IMR-90 (cell line): ENCODE data around the gene TMEM208. TPM values are rescaled to one million over a fixed set of nuclear protein-coding genes. Genes with fewer than 3 reads are reported as not detected.

Source experiments
- ATAC-seq: fragments of 200-7000 bp; cut with Tn5 transposase; 2 replicates; pipeline ENCODE4 v1.9.1; 2020; ENCODE audit warnings: low read depth, mild to moderate bottlenecking, moderate library complexity
- BruUV-seq: library from RNA; stranded (reverse); fragments of 400-500 nt; replicated peaks from 2 replicates; lab custom pipeline; 2021; lab: Mats Ljungman, UMichigan
- CTCF ChIA-PET: fragments of 300-600 bp; formaldehyde crosslinking; extraction: SDS; loops from one replicate; lab custom pipeline; 2021; ENCODE audit warnings: antibody characterized with exemption; lab: Yijun Ruan, JAX
- POLR2A ChIA-PET: fragments of 300-600 bp; sonication (Branson Sonifier 250); formaldehyde crosslinking; loops from one replicate; lab custom pipeline; 2022; ENCODE audit warnings: antibody characterized with exemption; ENCODE audit not compliant: unreplicated experiment; lab: Charles Lee
- DNase-seq: peaks from one replicate; pipeline ENCODE4 v3.0.0; 2013
- H2AFZ ChIP-seq: replicated peaks from 2 replicates; pipeline ENCODE3; 2013; ENCODE audit warnings: low read length, mild to moderate bottlenecking; ENCODE audit not compliant: poor library complexity
- H2AK5ac ChIP-seq: 2 replicates; pipeline ENCODE4 v1.6.1; 2013; ENCODE audit warnings: low read depth, low read length, inconsistent platforms
- H2AK9ac ChIP-seq: replicated peaks from 2 replicates; pipeline ENCODE3; 2013; ENCODE audit warnings: mild to moderate bottlenecking, low read depth, low read length, moderate library complexity; ENCODE audit not compliant: poor library complexity
- H2BK120ac ChIP-seq: 2 replicates; pipeline ENCODE4 v1.6.1; 2013; ENCODE audit warnings: low read depth, low read length, inconsistent platforms
- H2BK15ac ChIP-seq: 3 replicates; pipeline ENCODE4 v1.6.1; 2013; ENCODE audit warnings: low read depth, low read length, inconsistent platforms
- H2BK20ac ChIP-seq: 2 replicates; pipeline ENCODE4 v1.6.1; 2013; ENCODE audit warnings: low read depth, mild to moderate bottlenecking, inconsistent platforms, low read length, moderate library complexity
- H2BK5ac ChIP-seq: 2 replicates; pipeline ENCODE4 v1.6.1; 2013; ENCODE audit warnings: mild to moderate bottlenecking, low read depth, low read length, inconsistent platforms; ENCODE audit not compliant: poor library complexity, severe bottlenecking
- H3K14ac ChIP-seq: replicated peaks from 2 replicates; pipeline ENCODE4 v1.6.1; 2013; ENCODE audit warnings: low read depth, low read length, inconsistent platforms
- H3K18ac ChIP-seq: 2 replicates; pipeline ENCODE4 v1.6.1; 2013; ENCODE audit warnings: low read depth, low read length, control low read depth
- H3K23ac ChIP-seq: 2 replicates; pipeline ENCODE4 v1.6.1; 2013; ENCODE audit warnings: low read depth, low read length, inconsistent platforms
- H3K27ac ChIP-seq: 2 replicates; pipeline ENCODE4 v1.5.1; 2013; ENCODE audit warnings: mild to moderate bottlenecking, control low read depth, low read length; ENCODE audit not compliant: insufficient read depth
- H3K27me3 ChIP-seq: 2 replicates; pipeline ENCODE4 v1.6.1; 2013; ENCODE audit warnings: low read length; ENCODE audit not compliant: control insufficient read depth, insufficient read depth
- H3K36me3 ChIP-seq: 2 replicates; pipeline ENCODE4 v1.6.1; 2013; ENCODE audit warnings: low read length, mixed read lengths; ENCODE audit not compliant: control insufficient read depth, insufficient read depth
- H3K4ac ChIP-seq: 2 replicates; pipeline ENCODE4 v1.6.1; 2013; ENCODE audit warnings: low read depth, low read length, inconsistent platforms
- H3K4me1 ChIP-seq: 2 replicates; pipeline ENCODE4 v1.6.1; 2013; ENCODE audit warnings: low read length, mixed read lengths; ENCODE audit not compliant: control insufficient read depth, insufficient read depth
- H3K4me2 ChIP-seq: 2 replicates; pipeline ENCODE4 v1.6.1; 2013; ENCODE audit warnings: low read depth, mild to moderate bottlenecking, control low read depth, low read length, moderate library complexity
- H3K4me3 ChIP-seq: 2 replicates; pipeline ENCODE4 v1.5.1; 2013; ENCODE audit warnings: low read depth, mild to moderate bottlenecking, control low read depth, low read length, moderate library complexity; ENCODE audit not compliant: insufficient read depth
- H3K56ac ChIP-seq: 2 replicates; pipeline ENCODE4 v1.6.1; 2013; ENCODE audit warnings: low read length, inconsistent platforms; ENCODE audit not compliant: insufficient read depth; ENCODE audit errors: extremely low read depth
- H3K79me1 ChIP-seq, 2 experiments: 2 replicates each; pipeline ENCODE4 v1.6.1; 2013; ENCODE audit warnings: low read length in 2 of 2, inconsistent platforms in 1 of 2, low read depth in 1 of 2
- H3K9ac ChIP-seq: 2 replicates; pipeline ENCODE4 v1.6.1; 2013; ENCODE audit warnings: low read depth, low read length, control low read depth
- H3K9me1 ChIP-seq: 2 replicates; pipeline ENCODE4 v1.6.1; 2013; ENCODE audit warnings: low read length, inconsistent platforms; ENCODE audit not compliant: insufficient read depth
- H3K9me3 ChIP-seq: 2 replicates; pipeline ENCODE4 v1.6.1; 2013; ENCODE audit warnings: low read length; ENCODE audit not compliant: control insufficient read depth, insufficient read depth
- H4K20me1 ChIP-seq: 2 replicates; pipeline ENCODE4 v1.6.1; 2013; ENCODE audit warnings: low read length, inconsistent platforms; ENCODE audit not compliant: insufficient read depth
- H4K5ac ChIP-seq: 2 replicates; pipeline ENCODE4 v1.6.1; 2013; ENCODE audit warnings: mild to moderate bottlenecking, low read depth, low read length, control low read depth
- H4K8ac ChIP-seq, 2 experiments: 2 replicates each; pipeline ENCODE4 v1.6.1; 2013; ENCODE audit warnings: low read depth in 2 of 2, low read length in 2 of 2, control low read depth in 1 of 2, inconsistent platforms in 1 of 2
- H4K91ac ChIP-seq: 2 replicates; pipeline ENCODE4 v1.6.1; 2013; ENCODE audit warnings: low read depth, low read length, inconsistent platforms; ENCODE audit not compliant: insufficient read depth
- BHLHE40 ChIP-seq: fragments of 150-350 bp; IDR thresholded peaks from 2 replicates; pipeline ENCODE4 v1.6.1; 2016; ENCODE audit warnings: mild to moderate bottlenecking, low read depth, low read length
- FOS ChIP-seq: fragments of 150-350 bp; IDR thresholded peaks from 2 replicates; pipeline ENCODE4 v1.6.1; 2016; ENCODE audit warnings: low read depth, low read length
- RFX5 ChIP-seq: IDR thresholded peaks from 2 replicates; pipeline ENCODE4 v1.8.0; 2012; ENCODE audit warnings: low read depth, mild to moderate bottlenecking, low read length, moderate library complexity
- WGBS, 2 experiments: methylation state at CpG; one replicate each; pipeline versions ENCODE4 v1.1.5 to v1.1.7; 2013; ENCODE audit warnings: missing lambda C conversion rate in 2 of 2; ENCODE audit not compliant: insufficient read length in 1 of 2; ENCODE audit errors: extremely low coverage in 2 of 2; 5-methylcytosine and 5-hydroxymethylcytosine counted together
- dilution Hi-C: fragments of 300-500 bp; cut with HindIII; formaldehyde crosslinking; loops from one replicate; pipeline ENCODE4 v1.14.3; 2018; ENCODE audit warnings: low sequenced_read_pairs; ENCODE audit not compliant: unreplicated experiment
- in situ Hi-C: fragments of 300-500 bp; cut with MboI; formaldehyde crosslinking; loops from 3 replicates; pipeline ENCODE4 v1.14.3; 2019; ENCODE audit warnings: low sequenced_read_pairs, inconsistent platforms, mixed read lengths
- intact Hi-C: fragments of 100-400 bp; cut with micrococcal nuclease; formaldehyde crosslinking; loops from 2 replicates; pipeline ENCODE4 v1.10.0; 2022
- polyA plus RNA-seq, 3 experiments: library from polyadenylated mRNA; depleted of rRNA; stranded (reverse); fragments of >200 nt; gene quantifications; 2 replicates each; pipeline ENCODE4 v1.2.3, GENCODE V29; 2012; ENCODE audit warnings: low replicate concordance in 1 of 3
- total RNA-seq: library from RNA; depleted of rRNA; stranded (reverse); fragments of >200 nt; gene quantifications from 2 replicates; pipeline ENCODE4 v1.2.3, GENCODE V29; 2012

TMEM208 gene
- total and polyA plus RNA-seq, 2 of the 4 experiments (the other 2 are of a cell fraction), result 65.6 to 66.5 TPM

GRCh38 chr16:67190448-67191399 lies 36.2 kb upstream of the TMEM208 start:
- Histone ChIP-seq H4K91ac (no peak overlapping the region), H3K36me3 (peaks cover 23% of the 10 kb centered on the region), H3K23ac (no peak overlapping the region; the same call in 1 of the 2 replicates), H3K9ac (no peak overlapping the region), H4K20me1 (peaks cover 21% of the 10 kb centered on the region), H3K9me3 (no peaks in the 10 kb centered on the region), H3K4ac (peak overlapping the region; percentile 40; the same call in 1 of the 2 replicates), H3K9me1 (peaks cover 26% of the 10 kb centered on the region), H4K8ac (peak overlapping the region in 1 of 2 experiments; percentile 17; a peak in 2 of 4 replicates), H3K4me1 (peaks cover 21% of the 10 kb centered on the region), H3K18ac (no peak overlapping the region), H3K27ac (no peak overlapping the region), H2BK15ac (no peak overlapping the region), H2AFZ (peak overlapping the region; percentile 48), H2AK5ac (peak overlapping the region; percentile 80), H2AK9ac (peak overlapping the region; percentile 71), H3K56ac (no peak overlapping the region), H3K4me3 (no peak overlapping the region), H3K27me3 (no peaks in the 10 kb centered on the region), H2BK20ac (no peak overlapping the region), H3K4me2 (peak overlapping the region; percentile 60; the same call in 1 of the 2 replicates), H2BK120ac (no peak overlapping the region), H3K14ac (no peak overlapping the region), H4K5ac (no peak overlapping the region), H2BK5ac (peak overlapping the region; percentile 64), H3K79me1 (peaks cover 25 to 41% of the 10 kb centered on the region in 2 experiments)
- dilution Hi-C loops, result no loop called here
- no TSS peak for BruUV-seq
- in situ Hi-C loops, result no loop called here
- POLR2A ChIA-PET, result interaction anchor here (0.6 kb wide), 1 partner anchor 306 kb away, joined by 4 read pairs; no protein-coding TSS in a partner anchor
- 80% methylated on average over 2 of the region's 13 CpGs; no CpG with 5 or more reads in 1 of the 2 experiments for WGBS, 2 experiments
- DNase-seq (peak; percentile 76), ATAC-seq (peak; percentile 36)
- peak; percentile 77; the same call in 1 of the 2 replicates for TF ChIP-seq FOS
- no peak for TF ChIP-seq RFX5
- 0 out of 2 replicates have a peak, but pooled peaks have one; percentile 21 for TF ChIP-seq BHLHE40
- CTCF ChIA-PET, result no interaction called here
- intact Hi-C loops, result no loop called here
